SU-DHL-6 (cell line): Measurements from ENCODE around the gene TPI1.

Experiments used
- H2AFZ ChIP-seq: fragments of 200-600 bp; sonication (generic); 2 replicates; pipeline ENCODE4 v1.6.1; 2014; ENCODE audit warnings: low read depth, mild to moderate bottlenecking, moderate library complexity, mixed read lengths, antibody characterized with exemption, low read length; ENCODE audit not compliant: severe bottlenecking
- H3F3A ChIP-seq: fragments of 200-600 bp; shearing (Covaris generic); 2 replicates; pipeline ENCODE4 v1.6.0; 2016; ENCODE audit warnings: antibody characterized with exemption, mild to moderate bottlenecking; ENCODE audit not compliant: insufficient read depth
- H3K27ac ChIP-seq: fragments of 200-600 bp; sonication (generic); 2 replicates; pipeline ENCODE4 v1.5.1; 2016; ENCODE audit warnings: low read depth, mild to moderate bottlenecking, low read length, moderate library complexity, mixed read lengths
- H3K27me3 ChIP-seq: fragments of 200-600 bp; sonication (generic), shearing (Covaris generic); 2 replicates; pipeline ENCODE4 v1.6.0; 2014; ENCODE audit warnings: mild to moderate bottlenecking, low read length
- H3K36me3 ChIP-seq: fragments of 200-600 bp; sonication (generic); 2 replicates; pipeline ENCODE4 v1.6.1; 2014; ENCODE audit warnings: mild to moderate bottlenecking, low read length, mixed read lengths
- H3K4me2 ChIP-seq: fragments of 300-600, 200-600 bp; shearing (Covaris generic), sonication (generic); 2 replicates; pipeline ENCODE4 v1.6.0; 2014; ENCODE audit warnings: low read length, low read depth, mild to moderate bottlenecking; ENCODE audit not compliant: poor library complexity, severe bottlenecking
- H3K4me3 ChIP-seq: fragments of 200-600 bp; sonication (generic); 2 replicates; pipeline ENCODE4 v1.5.1; 2014; ENCODE audit warnings: antibody characterized with exemption, low read length, mild to moderate bottlenecking, mixed read lengths; ENCODE audit not compliant: insufficient read depth, poor library complexity, severe bottlenecking
- H3K79me2 ChIP-seq: fragments of 200-600 bp; sonication (generic); 2 replicates; pipeline ENCODE4 v1.6.1; 2014; ENCODE audit warnings: mild to moderate bottlenecking, low read length, moderate library complexity; ENCODE audit not compliant: insufficient read depth
- H3K9ac ChIP-seq: fragments of 200-600 bp; sonication (generic); 2 replicates; pipeline ENCODE4 v1.7.0; 2014; ENCODE audit warnings: mild to moderate bottlenecking, low read length
- H3K9me2 ChIP-seq: fragments of 200-600 bp; sonication (generic); replicated peaks from 2 replicates; pipeline ENCODE4 v1.6.1; 2014; ENCODE audit warnings: low read length; ENCODE audit not compliant: insufficient read depth
- H3K9me3 ChIP-seq: fragments of 200-600 bp; sonication (generic); 2 replicates; pipeline ENCODE4 v1.6.1; 2014; ENCODE audit warnings: low read length, mixed read lengths; ENCODE audit not compliant: insufficient read depth
- H4K20me1 ChIP-seq: fragments of 200-600 bp; sonication (generic); 2 replicates; pipeline ENCODE4 v1.6.1; 2014; ENCODE audit warnings: low read depth, mild to moderate bottlenecking, antibody characterized with exemption, low read length, moderate library complexity, mixed read lengths
- EZH2phosphoT487 ChIP-seq: fragments of 200-600 bp; sonication (generic), shearing (Covaris generic); conservative IDR thresholded peaks from 2 replicates; pipeline ENCODE4 v1.6.1; 2018; ENCODE audit warnings: mild to moderate bottlenecking, antibody characterized with exemption, low read length, moderate library complexity, mixed read lengths
- TF ChIP-seq, protein P1 (sequence below): fragments of 200-600 bp; sonication (generic); IDR thresholded peaks from one replicate; pipeline ENCODE4 v1.5.1; 2017; ENCODE audit warnings: antibody characterized with exemption, mild to moderate bottlenecking, low read length, moderate library complexity; ENCODE audit not compliant: insufficient read depth, poor library complexity, severe bottlenecking

Gene TPI1

DNA sequence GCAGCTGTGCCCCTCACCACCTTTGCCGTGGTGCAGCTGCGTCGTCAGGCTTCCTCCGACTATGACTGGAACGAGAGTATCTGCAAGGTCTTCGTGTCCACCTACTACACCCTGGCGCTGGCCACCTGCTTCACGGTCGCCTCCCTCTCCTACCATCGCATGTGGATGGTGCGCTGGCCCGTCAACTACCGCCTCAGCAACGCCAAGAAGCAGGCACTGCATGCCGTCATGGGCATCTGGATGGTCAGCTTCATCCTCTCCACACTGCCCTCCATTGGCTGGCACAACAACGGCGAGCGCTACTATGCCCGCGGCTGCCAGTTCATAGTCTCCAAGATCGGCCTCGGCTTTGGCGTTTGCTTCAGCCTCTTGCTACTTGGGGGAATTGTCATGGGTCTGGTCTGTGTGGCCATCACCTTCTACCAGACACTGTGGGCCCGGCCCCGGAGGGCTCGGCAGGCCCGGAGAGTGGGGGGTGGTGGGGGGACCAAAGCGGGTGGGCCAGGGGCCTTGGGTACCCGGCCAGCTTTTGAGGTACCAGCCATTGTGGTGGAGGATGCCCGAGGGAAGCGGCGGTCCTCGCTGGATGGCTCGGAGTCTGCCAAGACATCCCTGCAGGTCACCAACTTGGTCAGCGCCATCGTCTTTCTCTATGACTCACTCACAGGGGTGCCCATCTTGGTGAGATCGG lies 43.1 kb upstream of the TPI1 start:
- Histone ChIP-seq H3K36me3 (no peaks in the 10 kb centered on the region), H4K20me1 (no peaks in the 10 kb centered on the region; the same call in 1 of the 2 replicates), H3K4me3 (no peak overlapping the region), H3K27me3 (no peaks in the 10 kb centered on the region), H3K27ac (no peak overlapping the region), H3K9ac (no peak overlapping the region), H3K9me3 (no peaks in the 10 kb centered on the region), H3K79me2 (no peaks in the 10 kb centered on the region), H3K4me2 (no peak overlapping the region), H3K9me2 (no peaks in the 10 kb centered on the region), H2AFZ (no peak overlapping the region), H3F3A (no peaks in the 10 kb centered on the region)
- TF ChIP-seq EZH2phosphoT487, result no peak
- TF ChIP-seq, protein P1, sequence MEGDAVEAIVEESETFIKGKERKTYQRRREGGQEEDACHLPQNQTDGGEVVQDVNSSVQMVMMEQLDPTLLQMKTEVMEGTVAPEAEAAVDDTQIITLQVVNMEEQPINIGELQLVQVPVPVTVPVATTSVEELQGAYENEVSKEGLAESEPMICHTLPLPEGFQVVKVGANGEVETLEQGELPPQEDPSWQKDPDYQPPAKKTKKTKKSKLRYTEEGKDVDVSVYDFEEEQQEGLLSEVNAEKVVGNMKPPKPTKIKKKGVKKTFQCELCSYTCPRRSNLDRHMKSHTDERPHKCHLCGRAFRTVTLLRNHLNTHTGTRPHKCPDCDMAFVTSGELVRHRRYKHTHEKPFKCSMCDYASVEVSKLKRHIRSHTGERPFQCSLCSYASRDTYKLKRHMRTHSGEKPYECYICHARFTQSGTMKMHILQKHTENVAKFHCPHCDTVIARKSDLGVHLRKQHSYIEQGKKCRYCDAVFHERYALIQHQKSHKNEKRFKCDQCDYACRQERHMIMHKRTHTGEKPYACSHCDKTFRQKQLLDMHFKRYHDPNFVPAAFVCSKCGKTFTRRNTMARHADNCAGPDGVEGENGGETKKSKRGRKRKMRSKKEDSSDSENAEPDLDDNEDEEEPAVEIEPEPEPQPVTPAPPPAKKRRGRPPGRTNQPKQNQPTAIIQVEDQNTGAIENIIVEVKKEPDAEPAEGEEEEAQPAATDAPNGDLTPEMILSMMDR, result no peak

- no peak for TF ChIP-seq EZH2phosphoT487
- TF ChIP-seq, protein P1, result no peak
- H3K9ac ChIP-seq, result no peak overlapping the region
- H2AFZ ChIP-seq, result no peak overlapping the region
- no peaks in the 10 kb centered on the region; the same call in 1 of the 2 replicates for H4K20me1 ChIP-seq
- H3K36me3 ChIP-seq, result no peaks in the 10 kb centered on the region
- no peak overlapping the region for H3K27ac ChIP-seq
- H3K27me3 ChIP-seq, result no peaks in the 10 kb centered on the region
- H3K9me2 ChIP-seq, result no peaks in the 10 kb centered on the region
- no peak overlapping the region for H3K4me2 ChIP-seq
- H3K79me2 ChIP-seq, result no peaks in the 10 kb centered on the region
- no peaks in the 10 kb centered on the region for H3K9me3 ChIP-seq
- no peak overlapping the region for H3K4me3 ChIP-seq
- H3F3A ChIP-seq, result no peaks in the 10 kb centered on the region
These were observed 42.4 kb upstream of the TPI1 start for GRCh38 chr12:6824901-6825381.

DNA sequence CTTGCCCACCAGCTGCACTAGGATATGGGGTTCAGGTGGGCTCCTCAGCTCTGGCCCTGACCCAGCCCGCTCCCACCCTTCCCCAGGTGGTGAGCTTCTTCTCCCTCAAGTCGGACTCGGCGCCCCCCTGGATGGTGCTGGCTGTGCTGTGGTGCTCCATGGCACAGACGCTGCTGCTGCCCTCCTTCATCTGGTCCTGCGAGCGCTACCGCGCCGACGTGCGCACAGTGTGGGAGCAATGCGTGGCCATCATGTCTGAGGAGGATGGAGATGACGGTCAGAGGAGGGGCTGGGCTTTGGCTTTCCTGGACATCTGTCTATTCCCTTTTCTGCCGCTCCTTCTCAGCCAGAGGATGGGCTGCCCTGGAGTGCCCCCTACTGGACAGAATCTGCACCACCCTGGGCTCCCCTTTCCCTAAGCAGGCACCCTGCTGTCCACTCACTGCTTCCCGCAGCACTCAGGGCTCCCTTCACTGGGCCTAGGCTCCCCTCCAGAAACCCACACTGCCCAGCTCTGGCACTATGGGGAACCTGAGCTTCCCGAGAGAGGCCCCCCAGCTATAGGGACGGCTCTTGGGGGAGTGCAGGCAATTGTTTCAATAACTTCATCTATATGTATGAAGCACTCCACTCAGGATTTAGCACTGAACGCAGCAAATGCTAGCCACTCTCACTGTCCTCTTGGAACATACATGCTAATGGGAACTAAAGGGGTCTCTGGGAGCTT lies 41.8 kb upstream of the TPI1 start:
- H3K9ac ChIP-seq, result no peak overlapping the region
- H3K79me2 ChIP-seq, result no peaks in the 10 kb centered on the region
- no peak overlapping the region for H3K4me2 ChIP-seq
- no peak overlapping the region for H3K27ac ChIP-seq
- no peaks in the 10 kb centered on the region for H3K27me3 ChIP-seq
- TF ChIP-seq, protein P1, result peak; percentile 87
- no peak for TF ChIP-seq EZH2phosphoT487
- no peaks in the 10 kb centered on the region for H3F3A ChIP-seq
- no peaks in the 10 kb centered on the region for H3K9me2 ChIP-seq
- H2AFZ ChIP-seq, result no peak overlapping the region
- no peaks in the 10 kb centered on the region for H3K36me3 ChIP-seq
- H3K9me3 ChIP-seq, result no peaks in the 10 kb centered on the region
- no peak overlapping the region for H3K4me3 ChIP-seq
- no peaks in the 10 kb centered on the region; the same call in 1 of the 2 replicates for H4K20me1 ChIP-seq
